Parathyroid adenoma (tissue), 2 donors: ENCODE results near the gene SMC6.

Source experiments
- H2AFZ ChIP-seq: fragments of 300-600 bp; sonication (generic); one replicate; pipeline ENCODE4 v1.7.0; 2017; ENCODE audit warnings: antibody characterized with exemption, mild to moderate bottlenecking
- H3K27ac ChIP-seq: fragments of 300-600 bp; sonication (generic); one replicate; pipeline ENCODE4 v1.7.0; 2017
- H3K27me3 ChIP-seq: fragments of 300-600 bp; sonication (generic); one replicate; pipeline ENCODE4 v1.7.0; 2017; ENCODE audit warnings: low read length; ENCODE audit not compliant: control insufficient read depth, insufficient read depth
- H3K36me3 ChIP-seq: fragments of 300-600 bp; sonication (generic); one replicate; pipeline ENCODE4 v1.7.0; 2017; ENCODE audit warnings: low read length; ENCODE audit not compliant: control insufficient read depth, insufficient read depth
- H3K4me1 ChIP-seq: fragments of 300-600 bp; sonication (generic); one replicate; pipeline ENCODE4 v1.7.0; 2017; ENCODE audit warnings: control low read depth
- H3K4me2 ChIP-seq: fragments of 300-600 bp; sonication (generic); one replicate; pipeline ENCODE4 v1.7.0; 2017; ENCODE audit warnings: low read length
- H3K4me3 ChIP-seq: fragments of 300-600 bp; sonication (generic); one replicate; pipeline ENCODE4 v1.7.0; 2017; ENCODE audit warnings: low read depth, low read length
- H3K79me2 ChIP-seq: fragments of 300-600 bp; sonication (generic); one replicate; pipeline ENCODE4 v1.7.0; 2017; ENCODE audit warnings: control low read depth
- H3K9ac ChIP-seq: fragments of 300-600 bp; sonication (generic); one replicate; pipeline ENCODE4 v1.7.0; 2017; ENCODE audit warnings: mild to moderate bottlenecking
- H3K9me3 ChIP-seq: fragments of 300-600 bp; sonication (generic); one replicate; pipeline ENCODE4 v1.7.0; 2017; ENCODE audit warnings: low read length; ENCODE audit not compliant: control insufficient read depth
- CTCF ChIP-seq: fragments of 300-600 bp; sonication (generic); IDR thresholded peaks from one replicate; pipeline ENCODE4 v1.7.0; 2017; ENCODE audit warnings: antibody characterized with exemption, mild to moderate bottlenecking
- donor health status: primary hyperparathyroidism.

SMC6 gene

GRCh38 chr2:17644997-17645720 is 108.5 kb downstream of the SMC6 start:
- no peak overlapping the region for H3K4me3 ChIP-seq
- H3K9ac ChIP-seq: no peak overlapping the region
- no peaks in the 10 kb centered on the region for H3K9me3 ChIP-seq
- H3K27me3 ChIP-seq: no peaks in the 10 kb centered on the region
- H2AFZ ChIP-seq: no peak overlapping the region
- no peak for TF ChIP-seq CTCF
- H3K79me2 ChIP-seq: no peaks in the 10 kb centered on the region
- no peak overlapping the region for H3K4me2 ChIP-seq
- no peak overlapping the region for H3K27ac ChIP-seq
- no peaks in the 10 kb centered on the region for H3K4me1 ChIP-seq
- H3K36me3 ChIP-seq: no peaks in the 10 kb centered on the region

- Histone ChIP-seq H3K27me3 (no peaks in the 10 kb centered on the region), H3K36me3 (no peaks in the 10 kb centered on the region), H3K4me3 (no peak overlapping the region), H3K9me3 (no peaks in the 10 kb centered on the region), H3K9ac (no peak overlapping the region), H3K4me1 (no peaks in the 10 kb centered on the region), H2AFZ (no peak overlapping the region), H3K4me2 (no peak overlapping the region), H3K27ac (no peak overlapping the region), H3K79me2 (no peaks in the 10 kb centered on the region)
- TF ChIP-seq CTCF: no peak
Measured at GRCh38 chr2:17643031-17643615, 110.5 kb downstream of the SMC6 start.

GRCh38 chr2:17640406-17640805 is 113.2 kb downstream of the SMC6 start:
- H3K4me3 ChIP-seq: no peak overlapping the region
- H3K27ac ChIP-seq: no peak overlapping the region
- no peaks in the 10 kb centered on the region for H3K9me3 ChIP-seq
- H2AFZ ChIP-seq: no peak overlapping the region
- H3K4me1 ChIP-seq: no peaks in the 10 kb centered on the region
- no peak overlapping the region for H3K9ac ChIP-seq
- no peaks in the 10 kb centered on the region for H3K36me3 ChIP-seq
- no peaks in the 10 kb centered on the region for H3K79me2 ChIP-seq
- H3K27me3 ChIP-seq: no peaks in the 10 kb centered on the region
- TF ChIP-seq CTCF: no peak
- H3K4me2 ChIP-seq: no peak overlapping the region

GRCh38 chr2:17638196-17638743 is 115.3 kb downstream of the SMC6 start:
- no peak overlapping the region for H3K4me2 ChIP-seq
- no peak for TF ChIP-seq CTCF
- no peaks in the 10 kb centered on the region for H3K9me3 ChIP-seq
- no peaks in the 10 kb centered on the region for H3K4me1 ChIP-seq
- no peak overlapping the region for H3K9ac ChIP-seq
- no peaks in the 10 kb centered on the region for H3K79me2 ChIP-seq
- H3K27me3 ChIP-seq: no peaks in the 10 kb centered on the region
- H3K36me3 ChIP-seq: no peaks in the 10 kb centered on the region
- H3K4me3 ChIP-seq: no peak overlapping the region
- no peak overlapping the region for H2AFZ ChIP-seq
- no peak overlapping the region for H3K27ac ChIP-seq
